B cell (primary cell): ENCODE data around the gene PTBP3.

Experiments used
- EZH2 ChIP-seq: IDR thresholded peaks from 2 replicates; pipeline ENCODE4 v1.6.1; 2012; ENCODE audit warnings: borderline replicate concordance, low read depth, mild to moderate bottlenecking, moderate library complexity, low read length; ENCODE audit not compliant: insufficient read depth, poor library complexity, severe bottlenecking
- TF ChIP-seq, protein P1 (sequence below): fragments of 200-600 bp; IDR thresholded peaks from one replicate; pipeline ENCODE4 v1.8.0; 2022; ENCODE audit warnings: antibody characterized with exemption, mild to moderate bottlenecking

DNA sequence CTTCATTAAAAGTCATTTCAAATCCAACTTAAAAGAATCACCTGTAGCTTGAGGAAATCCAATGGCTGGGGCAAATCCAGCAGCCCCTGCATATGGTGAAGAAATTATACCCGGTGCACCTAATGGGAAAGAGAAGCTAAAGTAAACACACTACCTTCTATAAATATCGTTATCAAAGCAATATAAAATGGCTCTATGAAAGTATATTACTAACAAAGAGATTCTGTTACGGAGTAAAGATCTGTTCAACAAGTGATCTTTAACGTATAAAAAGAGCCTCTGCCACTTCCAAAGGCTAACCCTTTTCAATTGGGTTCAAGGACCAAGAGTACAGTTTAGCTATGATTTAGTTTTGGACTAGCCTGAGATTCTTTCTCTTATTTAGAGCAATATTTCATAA, 98.6 kb downstream of the PTBP3 start:
- TF ChIP-seq, protein P1, sequence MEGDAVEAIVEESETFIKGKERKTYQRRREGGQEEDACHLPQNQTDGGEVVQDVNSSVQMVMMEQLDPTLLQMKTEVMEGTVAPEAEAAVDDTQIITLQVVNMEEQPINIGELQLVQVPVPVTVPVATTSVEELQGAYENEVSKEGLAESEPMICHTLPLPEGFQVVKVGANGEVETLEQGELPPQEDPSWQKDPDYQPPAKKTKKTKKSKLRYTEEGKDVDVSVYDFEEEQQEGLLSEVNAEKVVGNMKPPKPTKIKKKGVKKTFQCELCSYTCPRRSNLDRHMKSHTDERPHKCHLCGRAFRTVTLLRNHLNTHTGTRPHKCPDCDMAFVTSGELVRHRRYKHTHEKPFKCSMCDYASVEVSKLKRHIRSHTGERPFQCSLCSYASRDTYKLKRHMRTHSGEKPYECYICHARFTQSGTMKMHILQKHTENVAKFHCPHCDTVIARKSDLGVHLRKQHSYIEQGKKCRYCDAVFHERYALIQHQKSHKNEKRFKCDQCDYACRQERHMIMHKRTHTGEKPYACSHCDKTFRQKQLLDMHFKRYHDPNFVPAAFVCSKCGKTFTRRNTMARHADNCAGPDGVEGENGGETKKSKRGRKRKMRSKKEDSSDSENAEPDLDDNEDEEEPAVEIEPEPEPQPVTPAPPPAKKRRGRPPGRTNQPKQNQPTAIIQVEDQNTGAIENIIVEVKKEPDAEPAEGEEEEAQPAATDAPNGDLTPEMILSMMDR, result no peak
- no peak for TF ChIP-seq EZH2
